Measurements from ENCODE around the gene PAK4. TPM values are rescaled to one million over a fixed set of nuclear protein-coding genes. Genes with fewer than 3 reads are reported as not detected.
"Not testable (repeated sequence)": the region's sequence is repeated elsewhere in the genome, so short reads cannot be mapped to it uniquely, and the experiment has no call there.

The PAK4 gene
- total RNA-seq, 4 donors from 2014 or later, result 6.1 to 16.3 (median 7.5) TPM

- TF ChIP-seq CTCF (IDR thresholded peaks at IDR 0.05) (peak in 3 of 4 experiments; percentile 63 to 76 (median 68)), POLR2AphosphoS5 (IDR thresholded peaks at IDR 0.05) (no peak)
- Histone ChIP-seq H3K9me3 (no peaks in the 10 kb centered on the region), H3K27me3 (peaks cover 77% of the 10 kb centered on the region), H3K4me1 (no peaks in the 10 kb centered on the region), H3K36me3 (no peaks in the 10 kb centered on the region), H3K27ac (no peak overlapping the region), H3K4me3 (no peak overlapping the region)
- 23 to 50% methylated on average over 4 to 5 of the region's 16 CpGs for WGBS, 2 donors (ENCODE audit: low coverage in 1 of 2)
- ATAC-seq, result peak; percentile 50
These were observed 15.2 kb upstream of the PAK4 start for GRCh38 chr19:39110263-39110967.

GRCh38 chr19:39111593-39112199 is 13.9 kb upstream of the PAK4 start:
- H3K27ac ChIP-seq, result no peak overlapping the region
- no peaks in the 10 kb centered on the region for H3K9me3 ChIP-seq
- H3K4me3 ChIP-seq, result no peak overlapping the region
- H3K27me3 ChIP-seq, result peaks cover 75% of the 10 kb centered on the region
- H3K4me1 ChIP-seq, result no peaks in the 10 kb centered on the region
- ATAC-seq, result no peak
- no peak for TF ChIP-seq POLR2A (IDR thresholded peaks at IDR 0.05)
- TF ChIP-seq EP300 (IDR thresholded peaks at IDR 0.05), result no peak
- no peak for TF ChIP-seq CTCF (IDR thresholded peaks at IDR 0.05)
- TF ChIP-seq POLR2AphosphoS5 (IDR thresholded peaks at IDR 0.05), result no peak
- no peaks in the 10 kb centered on the region for H3K36me3 ChIP-seq
- 28 to 49% methylated on average over 5 to 11 of the region's 18 CpGs for WGBS, 2 donors (ENCODE audit: low coverage in 1 of 2)

- Histone ChIP-seq H3K4me3 (no peak overlapping the region), H3K4me1 (no peaks in the 10 kb centered on the region), H3K27me3 (peaks cover 70% of the 10 kb centered on the region), H3K9me3 (no peaks in the 10 kb centered on the region), H3K36me3 (no peaks in the 10 kb centered on the region), H3K27ac (no peak overlapping the region)
- TF ChIP-seq POLR2AphosphoS5 (IDR thresholded peaks at IDR 0.05) (no peak), EP300 (IDR thresholded peaks at IDR 0.05) (no peak)
- WGBS, 2 donors (ENCODE audit: low coverage in 1 of 2), result 77 to 87% methylated on average over 2 to 11 of the region's 15 CpGs
- ATAC-seq, result no peak
These were observed 13.2 kb upstream of the PAK4 start for GRCh38 chr19:39112338-39112890.

GRCh38 chr19:39113199-39113598 is 12.4 kb upstream of the PAK4 start:
- no peak overlapping the region for H3K27ac ChIP-seq
- no peak overlapping the region for H3K4me3 ChIP-seq
- no peak for ATAC-seq
- TF ChIP-seq CTCF (IDR thresholded peaks at IDR 0.05), result no peak
- H3K4me1 ChIP-seq, result no peaks in the 10 kb centered on the region
- no peaks in the 10 kb centered on the region for H3K9me3 ChIP-seq
- WGBS, 2 donors (ENCODE audit: low coverage in 1 of 2), result 62% methylated on average over 4 to 9 of the region's 10 CpGs
- H3K27me3 ChIP-seq, result peaks cover 66% of the 10 kb centered on the region
- no peaks in the 10 kb centered on the region for H3K36me3 ChIP-seq

- WGBS, 2 donors (ENCODE audit: low coverage in 1 of 2), result 68 to 87% methylated on average over 3 to 10 of the region's 11 CpGs
- Histone ChIP-seq H3K36me3 (no peaks in the 10 kb centered on the region), H3K27me3 (peaks cover 54% of the 10 kb centered on the region), H3K27ac (no peak overlapping the region), H3K4me1 (no peaks in the 10 kb centered on the region), H3K9me3 (no peaks in the 10 kb centered on the region), H3K4me3 (no peak overlapping the region)
- TF ChIP-seq POLR2A (IDR thresholded peaks at IDR 0.05), result no peak
- no peak for ATAC-seq
These were observed 10.3 kb upstream of the PAK4 start for GRCh38 chr19:39115105-39115847.

GRCh38 chr19:39117023-39117422 is 8.6 kb upstream of the PAK4 start:
- 82 to 90% methylated on average over 2 to 6 of the region's 8 CpGs for WGBS, 2 donors (ENCODE audit: low coverage in 1 of 2)
- H3K36me3 ChIP-seq, H3K9me3 ChIP-seq, ATAC-seq, H3K4me3 ChIP-seq, H3K27ac ChIP-seq, H3K4me1 ChIP-seq: not testable (repeated sequence)
- H3K27me3 ChIP-seq, result peaks cover 44% of the 10 kb centered on the region

All from gastroesophageal sphincter (tissue), 4 donors.